K562 (cell line): Measurements from ENCODE around the gene PASD1. TPM values are rescaled to one million over a fixed set of nuclear protein-coding genes. Genes with fewer than 3 reads are reported as not detected.

Experiments used
- FOS ChIP-seq: IDR thresholded peaks from 3 replicates; pipeline ENCODE4 v1.6.1; 2011; ENCODE audit not compliant: insufficient read length; ENCODE audit errors: extremely low read depth
- FOXK1 ChIP-seq: sonication (generic); formaldehyde crosslinking; IDR thresholded peaks from 2 replicates; pipeline ENCODE4 v1.8.0; 2022; ENCODE audit warnings: missing genetic modification reagents, mild to moderate bottlenecking, borderline replicate concordance
- GTF2F1 ChIP-seq: IDR thresholded peaks from 2 replicates; pipeline ENCODE4 v1.6.1; 2011; ENCODE audit warnings: low read depth, low read length, improper control_type of control experiment
- HDAC8 ChIP-seq: fragments of 450-650 bp; IDR thresholded peaks from 2 replicates; pipeline ENCODE4 v1.6.1; 2016; ENCODE audit warnings: mild to moderate bottlenecking, missing genetic modification characterization, moderate library complexity, missing compliant biosample characterization
- HIVEP1 ChIP-seq: fragments of 250-450 bp; sonication (Bioruptor Pico); IDR thresholded peaks from 2 replicates; pipeline ENCODE4 v1.4.0; 2020; ENCODE audit warnings: mild to moderate bottlenecking
- KAT7 ChIP-seq: sonication (generic); formaldehyde crosslinking; IDR thresholded peaks from 2 replicates; pipeline ENCODE4 v1.8.0; 2022; ENCODE audit warnings: missing genetic modification reagents, mild to moderate bottlenecking, borderline replicate concordance
- NUFIP1 ChIP-seq: fragments of 450-650 bp; IDR thresholded peaks from 2 replicates; pipeline ENCODE4 v1.6.1; 2018; ENCODE audit not compliant: partially characterized antibody
- POLR2A ChIP-seq: fragments of 450-650 bp; conservative IDR thresholded peaks from 2 replicates; pipeline ENCODE4 v1.6.1; 2016
- SMAD2 ChIP-seq: fragments of 150-350 bp; IDR thresholded peaks from 2 replicates; pipeline ENCODE4 v1.6.1; 2014; ENCODE audit warnings: low read depth, mild to moderate bottlenecking, low read length
- SRSF3 ChIP-seq: fragments of 200-400 bp; formaldehyde crosslinking; IDR thresholded peaks from 2 replicates; pipeline ENCODE4 v1.6.1; 2016; ENCODE audit warnings: mild to moderate bottlenecking, low read length, moderate library complexity; ENCODE audit not compliant: insufficient read depth
- ZNF143 ChIP-seq: sonication (generic); formaldehyde crosslinking; IDR thresholded peaks from 2 replicates; pipeline ENCODE4 v1.9.0; 2022; ENCODE audit warnings: mild to moderate bottlenecking, missing genetic modification reagents
- ZNF146 ChIP-seq: IDR thresholded peaks from one replicate; pipeline ENCODE4 v1.6.1; 2018; ENCODE audit warnings: missing compliant biosample characterization; ENCODE audit not compliant: unreplicated experiment
- ZNF184 ChIP-seq: sonication (generic); formaldehyde crosslinking; IDR thresholded peaks from 2 replicates; pipeline ENCODE4 v1.5.0; 2020; ENCODE audit warnings: missing genetic modification reagents
- ZNF408 ChIP-seq: fragments of 250-450 bp; sonication (Bioruptor Pico); IDR thresholded peaks from 2 replicates; pipeline ENCODE4 v1.4.0; 2020; ENCODE audit warnings: low read depth, mild to moderate bottlenecking, moderate library complexity
- polyA plus RNA-seq, 8 experiments: library from polyadenylated mRNA; depleted of rRNA in 4 of 8; stranded (reverse) in 5 of 8; unstranded in 3 of 8; fragments of >200 nt; fragmentation: Nextera tagmentation in 2 of 8; fragmentation: Illumina TruSeq in 1 of 8; extraction: Ambion mirVana in 2 of 8; extraction: Trizol in 1 of 8; gene quantifications; 2 replicates each; pipeline versions ENCODE4 v1.2.1 to v1.2.3, GENCODE V29; 2011 to 2014; ENCODE audit warnings: inconsistent platforms in 1 of 8, missing spikeins in 1 of 8
- total RNA-seq, 7 experiments: library from RNA; depleted of rRNA in 6 of 7; stranded (reverse); fragments of >200 nt in 6 of 7; fragmentation: Illumina TruSeq in 2 of 7; extraction: Trizol in 2 of 7; gene quantifications; 2 replicates each; pipeline versions ENCODE4 v1.2.1 to v1.2.3, GENCODE V29; 2011 to 2021; ENCODE audit warnings: low replicate concordance in 1 of 7
- TF ChIP-seq, protein P1 (sequence below): fragments of 450-650 bp; formaldehyde crosslinking; conservative IDR thresholded peaks from 2 replicates; pipeline ENCODE4 v1.4.0; 2022; ENCODE audit warnings: mild to moderate bottlenecking, missing genetic modification characterization
- TF ChIP-seq, protein P2 (sequence below): fragments of 250-450 bp; sonication (Bioruptor Pico); IDR thresholded peaks from 2 replicates; pipeline ENCODE4 v1.4.0; 2020; ENCODE audit warnings: mild to moderate bottlenecking, moderate library complexity, borderline replicate concordance
- TF ChIP-seq, protein P3 (sequence below), 2 experiments: fragments of 250-450 bp in 1 of 2; fragments of 450-650 bp in 1 of 2; sonication (Bioruptor Pico) in 1 of 2; IDR thresholded peaks; 2 replicates each; pipeline versions ENCODE4 v1.6.1 to v1.8.0; 2016 to 2021; ENCODE audit warnings: mild to moderate bottlenecking in 2 of 2, moderate library complexity in 2 of 2, missing compliant biosample characterization in 1 of 2, missing genetic modification characterization in 1 of 2
- TF ChIP-seq, protein P4 (sequence below): fragments of 250-450 bp; sonication (Bioruptor Pico); IDR thresholded peaks from 2 replicates; pipeline ENCODE4 v1.4.0; 2020
- TF ChIP-seq, protein P5 (sequence below): sonication (generic); formaldehyde crosslinking; IDR thresholded peaks from 2 replicates; pipeline ENCODE4 v1.8.0; 2023; ENCODE audit warnings: mild to moderate bottlenecking, missing genetic modification reagents
- TF ChIP-seq, protein P6 (sequence below): fragments of 450-650 bp; IDR thresholded peaks from 2 replicates; pipeline ENCODE4 v1.7.1; 2018; ENCODE audit warnings: mild to moderate bottlenecking, low read depth; ENCODE audit not compliant: partially characterized antibody

Gene PASD1
- total and polyA plus RNA-seq, 9 of the 15 experiments (the other 6 are each of a cell fraction or from before 2014, with no cell fraction given) = 1.7 to 12.8 (median 9.6) TPM

DNA sequence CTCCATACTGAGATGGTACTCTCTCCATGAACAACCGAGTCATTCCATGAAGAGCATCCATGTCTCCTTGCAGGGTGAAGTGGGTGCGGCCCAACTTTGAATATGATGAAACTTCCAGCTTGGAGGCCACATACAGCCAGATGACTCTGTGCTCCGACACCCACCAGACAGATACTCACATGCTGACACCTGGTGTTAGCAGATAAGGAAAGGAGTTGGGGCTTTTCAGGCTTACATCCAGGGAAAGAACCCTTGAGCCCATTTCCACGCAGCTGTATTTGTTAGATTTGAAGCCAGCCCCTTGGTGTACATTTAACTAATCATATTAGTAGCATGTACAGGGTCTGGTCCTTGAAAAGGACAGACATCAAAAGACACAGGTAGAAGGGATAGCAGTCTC is 69.7 kb downstream of the PASD1 start (continued):
- TF ChIP-seq POLR2A (no peak), ZNF146 (CRISPR knock-in tag) (no peak), KAT7 (no peak), HDAC8 (tag) (no peak), ZNF408 (no peak), SMAD2 (no peak), GTF2F1 (no peak), FOS (no peak), ZNF143 (CRISPR knock-in tag) (no peak), HIVEP1 (no peak), FOXK1 (CRISPR knock-in tag) (no peak), SRSF3 (no peak), ZNF184 (CRISPR knock-in tag) (no peak), NUFIP1 (no peak)
- TF ChIP-seq, protein P1, sequence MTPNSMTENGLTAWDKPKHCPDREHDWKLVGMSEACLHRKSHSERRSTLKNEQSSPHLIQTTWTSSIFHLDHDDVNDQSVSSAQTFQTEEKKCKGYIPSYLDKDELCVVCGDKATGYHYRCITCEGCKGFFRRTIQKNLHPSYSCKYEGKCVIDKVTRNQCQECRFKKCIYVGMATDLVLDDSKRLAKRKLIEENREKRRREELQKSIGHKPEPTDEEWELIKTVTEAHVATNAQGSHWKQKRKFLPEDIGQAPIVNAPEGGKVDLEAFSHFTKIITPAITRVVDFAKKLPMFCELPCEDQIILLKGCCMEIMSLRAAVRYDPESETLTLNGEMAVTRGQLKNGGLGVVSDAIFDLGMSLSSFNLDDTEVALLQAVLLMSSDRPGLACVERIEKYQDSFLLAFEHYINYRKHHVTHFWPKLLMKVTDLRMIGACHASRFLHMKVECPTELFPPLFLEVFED (CRISPR knock-in tag) = no peak
- TF ChIP-seq, protein P2, sequence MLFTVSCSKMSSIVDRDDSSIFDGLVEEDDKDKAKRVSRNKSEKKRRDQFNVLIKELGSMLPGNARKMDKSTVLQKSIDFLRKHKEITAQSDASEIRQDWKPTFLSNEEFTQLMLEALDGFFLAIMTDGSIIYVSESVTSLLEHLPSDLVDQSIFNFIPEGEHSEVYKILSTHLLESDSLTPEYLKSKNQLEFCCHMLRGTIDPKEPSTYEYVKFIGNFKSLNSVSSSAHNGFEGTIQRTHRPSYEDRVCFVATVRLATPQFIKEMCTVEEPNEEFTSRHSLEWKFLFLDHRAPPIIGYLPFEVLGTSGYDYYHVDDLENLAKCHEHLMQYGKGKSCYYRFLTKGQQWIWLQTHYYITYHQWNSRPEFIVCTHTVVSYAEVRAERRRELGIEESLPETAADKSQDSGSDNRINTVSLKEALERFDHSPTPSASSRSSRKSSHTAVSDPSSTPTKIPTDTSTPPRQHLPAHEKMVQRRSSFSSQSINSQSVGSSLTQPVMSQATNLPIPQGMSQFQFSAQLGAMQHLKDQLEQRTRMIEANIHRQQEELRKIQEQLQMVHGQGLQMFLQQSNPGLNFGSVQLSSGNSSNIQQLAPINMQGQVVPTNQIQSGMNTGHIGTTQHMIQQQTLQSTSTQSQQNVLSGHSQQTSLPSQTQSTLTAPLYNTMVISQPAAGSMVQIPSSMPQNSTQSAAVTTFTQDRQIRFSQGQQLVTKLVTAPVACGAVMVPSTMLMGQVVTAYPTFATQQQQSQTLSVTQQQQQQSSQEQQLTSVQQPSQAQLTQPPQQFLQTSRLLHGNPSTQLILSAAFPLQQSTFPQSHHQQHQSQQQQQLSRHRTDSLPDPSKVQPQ (CRISPR knock-in tag) = no peak
- TF ChIP-seq, protein P3, sequence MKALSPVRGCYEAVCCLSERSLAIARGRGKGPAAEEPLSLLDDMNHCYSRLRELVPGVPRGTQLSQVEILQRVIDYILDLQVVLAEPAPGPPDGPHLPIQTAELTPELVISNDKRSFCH (CRISPR knock-in tag; IDR thresholded peaks at IDR 0.05) = no peak
- TF ChIP-seq, protein P3 (tag; IDR thresholded peaks at IDR 0.05) = no peak
- TF ChIP-seq, protein P4, sequence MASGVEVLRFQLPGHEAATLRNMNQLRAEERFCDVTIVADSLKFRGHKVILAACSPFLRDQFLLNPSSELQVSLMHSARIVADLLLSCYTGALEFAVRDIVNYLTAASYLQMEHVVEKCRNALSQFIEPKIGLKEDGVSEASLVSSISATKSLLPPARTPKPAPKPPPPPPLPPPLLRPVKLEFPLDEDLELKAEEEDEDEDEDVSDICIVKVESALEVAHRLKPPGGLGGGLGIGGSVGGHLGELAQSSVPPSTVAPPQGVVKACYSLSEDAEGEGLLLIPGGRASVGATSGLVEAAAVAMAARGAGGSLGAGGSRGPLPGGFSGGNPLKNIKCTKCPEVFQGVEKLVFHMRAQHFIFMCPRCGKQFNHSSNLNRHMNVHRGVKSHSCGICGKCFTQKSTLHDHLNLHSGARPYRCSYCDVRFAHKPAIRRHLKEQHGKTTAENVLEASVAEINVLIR (CRISPR knock-in tag) = no peak
- TF ChIP-seq, protein P5, sequence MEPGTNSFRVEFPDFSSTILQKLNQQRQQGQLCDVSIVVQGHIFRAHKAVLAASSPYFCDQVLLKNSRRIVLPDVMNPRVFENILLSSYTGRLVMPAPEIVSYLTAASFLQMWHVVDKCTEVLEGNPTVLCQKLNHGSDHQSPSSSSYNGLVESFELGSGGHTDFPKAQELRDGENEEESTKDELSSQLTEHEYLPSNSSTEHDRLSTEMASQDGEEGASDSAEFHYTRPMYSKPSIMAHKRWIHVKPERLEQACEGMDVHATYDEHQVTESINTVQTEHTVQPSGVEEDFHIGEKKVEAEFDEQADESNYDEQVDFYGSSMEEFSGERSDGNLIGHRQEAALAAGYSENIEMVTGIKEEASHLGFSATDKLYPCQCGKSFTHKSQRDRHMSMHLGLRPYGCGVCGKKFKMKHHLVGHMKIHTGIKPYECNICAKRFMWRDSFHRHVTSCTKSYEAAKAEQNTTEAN (CRISPR knock-in tag) = no peak
- TF ChIP-seq, protein P6, sequence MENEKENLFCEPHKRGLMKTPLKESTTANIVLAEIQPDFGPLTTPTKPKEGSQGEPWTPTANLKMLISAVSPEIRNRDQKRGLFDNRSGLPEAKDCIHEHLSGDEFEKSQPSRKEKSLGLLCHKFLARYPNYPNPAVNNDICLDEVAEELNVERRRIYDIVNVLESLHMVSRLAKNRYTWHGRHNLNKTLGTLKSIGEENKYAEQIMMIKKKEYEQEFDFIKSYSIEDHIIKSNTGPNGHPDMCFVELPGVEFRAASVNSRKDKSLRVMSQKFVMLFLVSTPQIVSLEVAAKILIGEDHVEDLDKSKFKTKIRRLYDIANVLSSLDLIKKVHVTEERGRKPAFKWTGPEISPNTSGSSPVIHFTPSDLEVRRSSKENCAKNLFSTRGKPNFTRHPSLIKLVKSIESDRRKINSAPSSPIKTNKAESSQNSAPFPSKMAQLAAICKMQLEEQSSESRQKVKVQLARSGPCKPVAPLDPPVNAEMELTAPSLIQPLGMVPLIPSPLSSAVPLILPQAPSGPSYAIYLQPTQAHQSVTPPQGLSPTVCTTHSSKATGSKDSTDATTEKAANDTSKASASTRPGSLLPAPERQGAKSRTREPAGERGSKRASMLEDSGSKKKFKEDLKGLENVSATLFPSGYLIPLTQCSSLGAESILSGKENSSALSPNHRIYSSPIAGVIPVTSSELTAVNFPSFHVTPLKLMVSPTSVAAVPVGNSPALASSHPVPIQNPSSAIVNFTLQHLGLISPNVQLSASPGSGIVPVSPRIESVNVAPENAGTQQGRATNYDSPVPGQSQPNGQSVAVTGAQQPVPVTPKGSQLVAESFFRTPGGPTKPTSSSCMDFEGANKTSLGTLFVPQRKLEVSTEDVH = no peak
